MM.1S (cell line): Measurements from ENCODE around the gene EVA1C.
"Not testable (repeated sequence)": the region's sequence is repeated elsewhere in the genome, so short reads cannot be mapped to it uniquely, and the experiment has no call there.

ENCODE experiments used
- CTCF ChIP-seq: fragments of 300-600 bp; sonication (generic); IDR thresholded peaks from 2 replicates; pipeline ENCODE4 v1.5.1; 2016; ENCODE audit warnings: antibody characterized with exemption, low read length, mixed read lengths
- EZH2 ChIP-seq: fragments of 300-600 bp; sonication (generic); optimal IDR thresholded peaks from 2 replicates; pipeline ENCODE3; 2017; ENCODE audit warnings: low read depth, mild to moderate bottlenecking, antibody characterized with exemption, low read length, mixed read lengths

GRCh38 chr21:32452191-32452590 is 39.7 kb downstream of the EVA1C start:
- not testable (repeated sequence) for TF ChIP-seq CTCF, EZH2
